ENCODE results near the gene FOXO3.

FOXO3 gene

GRCh38 chr6:108578166-108578565 lies 17.4 kb downstream of the FOXO3 start:
- Mint-ChIP-seq H3K4me3 (no peak overlapping the region), H3K27ac (peak overlapping the region; percentile 4), H3K36me3 (ENCODE audit: low read depth) (peaks cover 33% of the 10 kb centered on the region), H3K4me1 (peaks cover 41% of the 10 kb centered on the region), H3K27me3 (ENCODE audit: low read depth, poor library complexity) (no peaks in the 10 kb centered on the region), H3K9me3 (no peaks in the 10 kb centered on the region)
- DNase-seq, result no peak
- no peak for TF ChIP-seq CTCF (IDR thresholded peaks at IDR 0.05)

DNA sequence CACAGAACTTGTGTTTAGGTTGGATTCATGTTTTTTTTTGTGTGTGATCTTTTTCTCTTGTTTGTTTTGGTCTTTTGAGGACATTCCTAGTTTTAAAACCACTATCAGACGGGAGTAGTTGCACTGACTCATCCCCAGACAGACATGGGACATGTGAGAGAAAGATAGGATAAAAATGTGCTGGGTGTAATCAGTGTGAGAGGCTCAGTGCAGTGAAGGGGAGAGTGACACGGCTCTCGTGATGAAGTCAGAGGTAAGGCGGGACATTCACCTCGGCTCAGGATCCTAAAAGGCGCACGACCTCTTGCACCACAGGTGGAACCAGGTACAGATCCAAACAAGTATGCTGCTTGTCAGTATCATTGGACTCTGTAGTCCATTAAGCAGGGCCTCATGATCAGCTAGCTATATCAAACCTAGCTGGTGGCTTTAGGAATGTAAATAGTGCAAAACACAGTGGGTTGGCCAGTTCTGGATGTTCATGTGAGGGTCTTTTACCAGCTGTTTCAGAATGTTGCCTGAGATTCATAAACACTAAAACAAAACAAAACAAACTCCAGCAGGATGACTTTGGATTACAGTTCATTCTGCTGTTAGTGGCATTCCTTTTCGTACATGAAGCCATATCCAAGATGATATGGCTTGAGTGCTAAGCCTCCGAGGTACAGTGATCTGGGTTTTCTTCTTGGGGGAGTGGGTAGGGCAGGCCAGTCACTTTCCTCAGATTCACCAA lies 18.0 kb downstream of the FOXO3 start:
- Mint-ChIP-seq H3K4me3 (no peak overlapping the region), H3K9me3 (no peaks in the 10 kb centered on the region), H3K27ac (peak overlapping the region; percentile 4), H3K27me3 (ENCODE audit: low read depth, poor library complexity) (no peaks in the 10 kb centered on the region), H3K4me1 (peaks cover 47% of the 10 kb centered on the region), H3K36me3 (ENCODE audit: low read depth) (peaks cover 29% of the 10 kb centered on the region)
- TF ChIP-seq CTCF (IDR thresholded peaks at IDR 0.05), result no peak
- DNase-seq, result no peak

GRCh38 chr6:108579328-108579721 lies 18.6 kb downstream of the FOXO3 start:
- H3K4me3 Mint-ChIP-seq, result no peak overlapping the region
- no peaks in the 10 kb centered on the region for H3K27me3 Mint-ChIP-seq (ENCODE audit: low read depth, poor library complexity)
- peaks cover 29% of the 10 kb centered on the region for H3K36me3 Mint-ChIP-seq (ENCODE audit: low read depth)
- no peak for DNase-seq
- H3K4me1 Mint-ChIP-seq, result peaks cover 49% of the 10 kb centered on the region
- no peak overlapping the region for H3K27ac Mint-ChIP-seq
- no peaks in the 10 kb centered on the region for H3K9me3 Mint-ChIP-seq
- TF ChIP-seq CTCF (IDR thresholded peaks at IDR 0.05), result no peak

DNA sequence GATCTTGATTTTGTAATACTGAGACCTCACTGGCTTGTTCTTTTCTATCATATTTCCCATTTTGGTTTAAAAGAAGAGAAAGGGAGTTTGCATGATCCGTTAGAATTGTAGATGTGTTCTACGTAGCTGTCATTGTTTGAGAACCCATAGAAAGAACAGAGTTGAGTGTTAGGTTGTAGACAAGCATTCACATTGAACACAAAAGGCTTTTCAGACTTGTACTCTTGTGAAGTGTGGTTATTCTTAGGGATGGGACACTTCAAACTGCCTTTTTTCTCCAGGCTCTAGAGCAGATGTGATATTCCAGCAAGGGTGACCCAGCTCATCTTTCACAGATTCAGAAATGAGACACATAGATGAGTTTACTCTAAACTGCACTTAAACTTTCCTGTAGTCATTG lies 19.9 kb downstream of the FOXO3 start:
- Mint-ChIP-seq H3K27ac (no peak overlapping the region), H3K9me3 (no peaks in the 10 kb centered on the region)

DNA sequence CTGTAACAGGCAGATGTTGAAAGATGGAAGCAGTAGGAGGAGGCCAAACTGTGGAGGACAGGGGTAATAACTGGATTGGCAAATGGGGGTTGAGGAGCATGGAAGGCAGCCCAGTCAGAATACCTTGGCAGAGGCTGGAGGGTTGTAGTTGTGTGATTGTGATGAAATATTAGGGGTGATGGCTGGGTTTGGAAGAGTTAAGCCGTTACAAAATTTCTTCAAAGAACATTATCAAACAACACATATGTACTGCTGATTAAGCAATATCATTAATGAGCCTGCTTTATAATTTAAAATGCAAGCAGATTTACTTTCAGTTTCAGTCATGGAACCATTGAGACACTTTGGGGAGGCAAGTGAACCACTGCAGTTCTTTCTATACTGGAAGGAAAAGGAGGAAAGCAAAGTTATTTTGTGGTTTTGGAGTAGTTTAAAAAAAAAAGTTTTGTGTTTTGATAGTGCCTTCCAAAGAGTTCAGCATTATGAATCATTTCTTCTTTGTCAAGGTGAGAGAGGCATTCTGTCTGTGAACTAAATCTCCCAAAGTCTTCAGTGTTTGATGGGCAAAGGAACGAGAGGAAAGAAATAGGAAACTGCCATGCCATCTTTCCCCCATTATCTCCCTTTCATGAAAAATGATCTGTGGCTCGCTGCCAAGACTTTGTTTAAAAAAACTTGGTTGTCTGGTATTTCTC lies 20.7 kb downstream of the FOXO3 start:
- no peak for TF ChIP-seq CTCF (IDR thresholded peaks at IDR 0.05)
- peaks cover 53% of the 10 kb centered on the region for H3K4me1 Mint-ChIP-seq
- no peak for DNase-seq
- peak overlapping the region; percentile 5 for H3K27ac Mint-ChIP-seq
- H3K27me3 Mint-ChIP-seq (ENCODE audit: low read depth, poor library complexity), result no peaks in the 10 kb centered on the region
- no peaks in the 10 kb centered on the region for H3K9me3 Mint-ChIP-seq
- peaks cover 29% of the 10 kb centered on the region for H3K36me3 Mint-ChIP-seq (ENCODE audit: low read depth)
- no peak overlapping the region for H3K4me3 Mint-ChIP-seq

More for the DNA sequence above, 19.9 kb downstream of the FOXO3 start:
- H3K36me3 Mint-ChIP-seq (ENCODE audit: low read depth), result peaks cover 29% of the 10 kb centered on the region
- no peak for DNase-seq
- H3K4me3 Mint-ChIP-seq, result no peak overlapping the region
- H3K4me1 Mint-ChIP-seq, result peaks cover 46% of the 10 kb centered on the region
- no peaks in the 10 kb centered on the region for H3K27me3 Mint-ChIP-seq (ENCODE audit: low read depth, poor library complexity)
- no peak for TF ChIP-seq CTCF (IDR thresholded peaks at IDR 0.05)

Data from nephron progenitor cell (in vitro differentiated cells).